ENCODE results near the gene ARHGEF1. TPM values are rescaled to one million over a fixed set of nuclear protein-coding genes. Genes with fewer than 3 reads are reported as not detected.
"Not testable (repeated sequence)": the region's sequence is repeated elsewhere in the genome, so short reads cannot be mapped to it uniquely, and the experiment has no call there.

Gene ARHGEF1
- total and polyA plus RNA-seq, 2 donors (not counting 1 experiment from before 2014, with no cell fraction given): 21.6 to 23.9 TPM

- no peak overlapping the region for H2AFZ ChIP-seq (ENCODE audit: low read length)
- peaks cover 3% of the 10 kb centered on the region for H4K20me1 ChIP-seq (ENCODE audit: control insufficient read depth, extremely low read depth, insufficient read depth, low read length)
- DNase-seq (ENCODE audit: low read depth in 2 of 2): no peak
- no peaks in the 10 kb centered on the region for H3K27me3 ChIP-seq (ENCODE audit: control insufficient read depth, insufficient read depth, low read length)
- peaks cover 24% of the 10 kb centered on the region for H3K36me3 ChIP-seq (ENCODE audit: control insufficient read depth, insufficient read depth, low read length)
- peaks cover 13% of the 10 kb centered on the region for H3K79me2 ChIP-seq (ENCODE audit: control insufficient read depth, insufficient read depth, low read length)
- no peak for TF ChIP-seq CTCF (conservative IDR thresholded peaks at IDR 0.05 in 1 of 2, IDR thresholded peaks at IDR 0.05 in 1 of 2; ENCODE audit: low read depth in 1 of 2, low read length in 2 of 2)
- no peak for TF ChIP-seq EZH2 (IDR thresholded peaks at IDR 0.05; ENCODE audit: low read length, missing control alignments)
- H3K4me3 ChIP-seq (replicated peaks in 1 of 4; ENCODE audit: control extremely low read depth in 1 of 4, insufficient read depth in 1 of 4, low read depth in 3 of 4, low read length in 4 of 4): no peak overlapping the region
- H3K27ac ChIP-seq (ENCODE audit: insufficient read depth, low read length): no peak overlapping the region
- H3K4me2 ChIP-seq (ENCODE audit: extremely low read depth, insufficient read depth, low read length): no peak overlapping the region
- no peaks in the 10 kb centered on the region for H3K9me3 ChIP-seq (ENCODE audit: control insufficient read depth, insufficient read depth, low read depth, low read length)
- H3K9ac ChIP-seq (ENCODE audit: insufficient read depth, low read length): no peak overlapping the region
- no peaks in the 10 kb centered on the region for H3K4me1 ChIP-seq (ENCODE audit: control insufficient read depth, extremely low read depth, insufficient read depth, low read length)
Observed at GRCh38 chr19:41871573-41872383, 11.2 kb upstream of the ARHGEF1 start.

DNA sequence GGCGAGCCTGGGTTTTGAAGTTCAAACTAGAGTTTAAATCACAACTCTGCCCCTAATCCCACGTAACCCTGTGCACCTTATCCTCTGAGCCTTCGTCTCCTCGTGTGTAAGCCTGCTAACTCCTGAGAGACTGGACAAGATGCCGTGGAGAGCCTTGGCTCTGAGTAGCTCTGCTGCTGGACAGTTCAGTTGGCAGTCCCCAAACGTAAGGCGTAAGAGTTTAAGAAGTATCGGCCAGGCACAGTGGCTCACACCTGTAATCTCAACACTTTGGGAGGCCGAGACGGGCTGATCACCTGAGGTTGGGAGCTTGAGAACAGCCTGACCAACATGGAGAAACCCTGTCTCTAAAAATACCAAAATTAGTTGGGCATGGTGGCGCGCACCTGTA is 10.6 kb upstream of the ARHGEF1 start:
- DNase-seq (ENCODE audit: low read depth in 2 of 2): peak in 1 of 2 donors; percentile 15
- H3K9me3 ChIP-seq (ENCODE audit: control insufficient read depth, insufficient read depth, low read depth, low read length): no peaks in the 10 kb centered on the region
- no peak overlapping the region for H3K9ac ChIP-seq (ENCODE audit: insufficient read depth, low read length)
- no peak overlapping the region for H2AFZ ChIP-seq (ENCODE audit: low read length)
- H3K79me2 ChIP-seq (ENCODE audit: control insufficient read depth, insufficient read depth, low read length): peaks cover 8% of the 10 kb centered on the region
- H3K27ac ChIP-seq (ENCODE audit: insufficient read depth, low read length): no peak overlapping the region
- H3K4me3 ChIP-seq (replicated peaks in 1 of 4; ENCODE audit: control extremely low read depth in 1 of 4, insufficient read depth in 1 of 4, low read depth in 3 of 4, low read length in 4 of 4): no peak overlapping the region
- H4K20me1 ChIP-seq (ENCODE audit: control insufficient read depth, extremely low read depth, insufficient read depth, low read length): peaks cover 3% of the 10 kb centered on the region
- no peaks in the 10 kb centered on the region for H3K27me3 ChIP-seq (ENCODE audit: control insufficient read depth, insufficient read depth, low read length)
- peaks cover 24% of the 10 kb centered on the region for H3K36me3 ChIP-seq (ENCODE audit: control insufficient read depth, insufficient read depth, low read length)
- no peak for TF ChIP-seq CTCF (conservative IDR thresholded peaks at IDR 0.05 in 1 of 2, IDR thresholded peaks at IDR 0.05 in 1 of 2; ENCODE audit: low read depth in 1 of 2, low read length in 2 of 2)
- no peak for TF ChIP-seq EZH2 (IDR thresholded peaks at IDR 0.05; ENCODE audit: low read length, missing control alignments)
- no peak overlapping the region for H3K4me2 ChIP-seq (ENCODE audit: extremely low read depth, insufficient read depth, low read length)
- H3K4me1 ChIP-seq (ENCODE audit: control insufficient read depth, extremely low read depth, insufficient read depth, low read length): no peaks in the 10 kb centered on the region

GRCh38 chr19:41872775-41873647 is 10.0 kb upstream of the ARHGEF1 start:
- Histone ChIP-seq H3K9me3 (ENCODE audit: control insufficient read depth, insufficient read depth, low read depth, low read length) (no peaks in the 10 kb centered on the region), H3K4me3 (replicated peaks in 1 of 4; ENCODE audit: control extremely low read depth in 1 of 4, insufficient read depth in 1 of 4, low read depth in 3 of 4, low read length in 4 of 4) (no peak overlapping the region), H3K27me3 (ENCODE audit: control insufficient read depth, insufficient read depth, low read length) (peaks cover 4% of the 10 kb centered on the region), H3K4me1 (ENCODE audit: control insufficient read depth, extremely low read depth, insufficient read depth, low read length) (no peaks in the 10 kb centered on the region), H2AFZ (ENCODE audit: low read length) (no peak overlapping the region), H4K20me1 (ENCODE audit: control insufficient read depth, extremely low read depth, insufficient read depth, low read length) (peaks cover 3% of the 10 kb centered on the region), H3K9ac (ENCODE audit: insufficient read depth, low read length) (no peak overlapping the region), H3K79me2 (ENCODE audit: control insufficient read depth, insufficient read depth, low read length) (peaks cover 5% of the 10 kb centered on the region), H3K4me2 (ENCODE audit: extremely low read depth, insufficient read depth, low read length) (no peak overlapping the region), H3K27ac (ENCODE audit: insufficient read depth, low read length) (no peak overlapping the region), H3K36me3 (ENCODE audit: control insufficient read depth, insufficient read depth, low read length) (peaks cover 22% of the 10 kb centered on the region)
- TF ChIP-seq EZH2 (IDR thresholded peaks at IDR 0.05; ENCODE audit: low read length, missing control alignments) (no peak), CTCF (conservative IDR thresholded peaks at IDR 0.05 in 1 of 2, IDR thresholded peaks at IDR 0.05 in 1 of 2; ENCODE audit: low read depth in 1 of 2, low read length in 2 of 2) (peak; percentile 61 to 73)
- DNase-seq (ENCODE audit: low read depth in 2 of 2): peak; percentile 58 to 60

- not testable (repeated sequence) for H3K4me2 ChIP-seq (ENCODE audit: extremely low read depth, insufficient read depth, low read length); H3K27me3 ChIP-seq (ENCODE audit: control insufficient read depth, insufficient read depth, low read length); H3K27ac ChIP-seq (ENCODE audit: insufficient read depth, low read length); H3K4me3 ChIP-seq (replicated peaks in 1 of 4; ENCODE audit: control extremely low read depth in 1 of 4, insufficient read depth in 1 of 4, low read depth in 3 of 4, low read length in 4 of 4); H3K36me3 ChIP-seq (ENCODE audit: control insufficient read depth, insufficient read depth, low read length); DNase-seq (ENCODE audit: low read depth in 2 of 2); H3K9me3 ChIP-seq (ENCODE audit: control insufficient read depth, insufficient read depth, low read depth, low read length); H3K79me2 ChIP-seq (ENCODE audit: control insufficient read depth, insufficient read depth, low read length); H3K9ac ChIP-seq (ENCODE audit: insufficient read depth, low read length); H3K4me1 ChIP-seq (ENCODE audit: control insufficient read depth, extremely low read depth, insufficient read depth, low read length); H4K20me1 ChIP-seq (ENCODE audit: control insufficient read depth, extremely low read depth, insufficient read depth, low read length); H2AFZ ChIP-seq (ENCODE audit: low read length)
Observed at GRCh38 chr19:41875973-41876372, 7.0 kb upstream of the ARHGEF1 start.
